GM19438 (cell line): Measurements from ENCODE around the gene PSMA4.
"Not testable (repeated sequence)": the region's sequence is repeated elsewhere in the genome, so short reads cannot be mapped to it uniquely, and the experiment has no call there.

ENCODE experiments used
- ATAC-seq: cut with Tn5 transposase; IDR thresholded peaks from one replicate; pipeline ENCODE4 v1.9.1; 2021; ENCODE audit warnings: low read depth; ENCODE audit not compliant: unreplicated experiment

Gene PSMA4

GRCh38 chr15:78550815-78551214, 10.6 kb downstream of the PSMA4 start:
- ATAC-seq = no peak

GRCh38 chr15:78551902-78552301, 11.7 kb downstream of the PSMA4 start:
- ATAC-seq = no peak

DNA sequence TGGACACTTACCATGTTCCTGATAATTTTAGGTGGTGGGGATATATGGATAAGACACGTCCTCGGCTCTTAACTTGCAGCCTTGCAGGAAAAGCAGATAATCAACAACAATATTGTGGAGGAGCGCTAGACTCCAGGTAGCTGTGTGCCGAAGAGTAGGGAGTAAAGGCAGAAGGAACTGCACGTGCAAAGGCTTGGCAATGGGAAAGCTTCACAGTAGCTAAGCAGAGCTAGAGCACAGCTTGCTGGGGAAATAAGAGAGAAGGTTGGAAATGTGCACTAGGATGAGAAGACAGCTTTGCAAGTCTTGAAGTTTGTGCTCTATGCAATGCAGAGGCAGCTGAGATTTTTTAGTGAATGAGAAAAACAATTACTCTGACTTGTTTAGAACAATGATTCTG, 12.4 kb downstream of the PSMA4 start:
- ATAC-seq = no peak

DNA sequence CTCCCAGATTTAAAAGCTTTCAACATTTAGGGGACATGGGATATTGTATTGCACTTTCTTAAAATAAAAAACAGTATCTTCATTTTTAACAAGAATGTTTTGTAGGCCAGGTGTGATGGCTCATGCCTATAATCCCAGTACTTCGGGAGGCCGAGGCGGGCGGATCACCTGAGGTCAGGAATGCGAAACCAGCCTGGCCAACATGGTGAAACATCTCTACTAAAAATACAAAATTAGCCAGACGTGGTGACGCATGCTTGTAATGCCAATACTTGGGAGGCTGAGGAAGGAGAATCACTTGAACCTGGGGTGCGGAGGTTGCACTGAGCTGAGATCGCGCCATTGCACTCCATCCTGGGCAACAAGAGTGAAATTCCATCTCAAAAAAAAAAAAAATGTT, 20.0 kb downstream of the PSMA4 start:
- ATAC-seq = not testable (repeated sequence)

DNA sequence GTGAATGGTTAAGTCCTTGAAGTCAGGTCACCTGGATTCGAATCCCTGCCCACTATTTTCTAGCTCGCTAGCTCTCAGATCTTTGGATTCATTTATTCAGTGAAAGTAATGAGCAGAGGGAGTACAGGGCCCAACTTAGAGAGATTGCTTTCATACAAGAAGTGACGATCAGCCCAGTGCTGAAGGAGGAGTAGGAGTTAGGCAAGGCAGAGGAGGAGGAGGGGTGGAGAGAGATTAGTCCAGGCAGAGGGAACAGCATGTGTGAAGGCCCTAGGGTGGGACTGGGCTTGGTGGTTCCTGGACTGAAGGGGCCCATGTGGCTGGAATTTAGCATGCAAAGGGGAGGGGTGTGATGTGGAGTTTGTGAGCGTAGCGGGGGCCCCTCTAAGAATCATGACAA, 21.2 kb downstream of the PSMA4 start:
- no peak for ATAC-seq

- no peak for ATAC-seq
These were observed 22.8 kb downstream of the PSMA4 start for GRCh38 chr15:78563092-78563491.

- ATAC-seq = peak; percentile 11
These were observed 24.5 kb downstream of the PSMA4 start for GRCh38 chr15:78564743-78565096.

DNA sequence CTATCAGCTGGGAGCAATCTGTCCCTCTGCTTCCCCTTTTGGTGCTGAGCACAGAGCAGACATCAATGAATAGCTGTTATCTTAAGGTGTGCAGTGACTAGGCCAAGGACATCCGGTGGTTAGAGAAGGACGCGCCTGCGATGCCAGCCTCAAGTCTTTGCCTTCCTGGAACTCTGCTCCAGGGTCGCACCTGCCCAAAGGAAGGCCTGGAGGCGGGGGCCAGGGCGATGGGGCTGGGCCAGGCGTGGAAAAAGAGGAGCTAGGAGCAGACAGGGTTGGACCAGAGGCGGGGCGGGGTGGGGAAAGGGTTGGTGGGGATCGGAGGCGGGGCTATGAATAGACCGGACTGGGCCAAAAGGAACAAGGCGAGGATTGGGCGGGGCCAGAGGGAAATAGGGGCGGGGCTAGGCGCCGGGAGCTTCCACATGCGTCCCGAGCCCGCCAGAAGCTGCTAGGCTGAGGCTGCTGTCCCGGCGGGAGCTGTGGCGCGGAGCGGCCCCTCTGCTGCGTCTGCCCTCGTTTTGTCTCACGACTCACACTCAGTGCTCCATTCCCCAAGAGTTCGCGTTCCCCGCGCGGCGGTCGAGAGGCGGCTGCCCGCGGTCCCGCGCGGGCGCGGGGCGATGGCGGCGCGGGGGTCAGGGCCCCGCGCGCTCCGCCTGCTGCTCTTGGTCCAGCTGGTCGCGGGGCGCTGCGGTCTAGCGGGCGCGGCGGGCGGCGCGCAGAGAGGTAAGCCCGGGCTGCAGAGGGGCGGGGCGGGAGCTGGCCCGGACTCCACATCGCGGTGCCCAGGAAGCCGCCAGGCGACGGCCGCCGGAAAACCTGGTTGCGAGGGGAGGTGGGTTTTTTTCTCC, 25.1 kb downstream of the PSMA4 start, which contains the start of gene CHRNA5:
CHRNA5 (plus strand) TSS at position 424 of the 854 bp plus-strand sequence; CDS start at position 624, 200 bp downstream.
- peak; percentile 76 for ATAC-seq

DNA sequence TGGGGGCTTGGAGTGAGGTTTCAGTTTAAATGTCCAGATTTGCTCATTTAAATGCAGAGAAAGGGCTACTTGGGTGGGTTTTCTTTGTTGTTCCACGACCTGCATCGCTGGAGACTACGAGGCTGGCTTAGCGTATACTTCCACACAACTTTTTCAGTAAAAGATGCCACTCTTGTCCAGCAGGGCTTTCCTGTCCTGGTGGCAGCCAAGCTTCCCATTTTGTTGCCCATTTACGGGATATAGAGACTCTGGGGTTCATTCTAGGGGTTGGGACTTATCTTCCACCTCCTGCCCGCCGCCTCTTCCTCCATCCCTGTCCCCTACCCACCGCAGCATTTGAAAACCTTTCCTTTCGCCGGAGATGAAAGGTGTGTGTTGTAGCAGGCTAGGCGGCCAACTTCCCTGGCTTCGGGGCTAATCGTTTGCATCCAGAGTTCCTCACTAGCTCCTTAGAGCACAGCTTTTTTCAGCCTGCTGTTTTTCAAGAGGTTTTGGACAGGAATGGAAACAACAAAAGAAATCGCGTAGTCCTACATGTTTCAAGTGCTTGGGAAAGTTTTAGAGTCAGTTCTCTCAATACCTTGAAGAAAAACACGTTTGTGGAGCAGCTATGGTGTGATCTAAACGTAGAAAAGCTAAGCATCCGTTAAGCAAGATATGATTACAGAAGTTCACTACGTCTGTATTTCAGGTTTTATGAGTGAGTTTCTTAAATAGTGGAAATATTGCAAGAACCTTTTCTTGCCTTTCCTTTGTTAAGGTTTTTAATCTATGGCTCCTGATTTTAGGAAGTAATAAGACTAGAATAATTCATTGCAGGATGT, 25.9 kb downstream of the PSMA4 start:
- ATAC-seq = no peak

- no peak for ATAC-seq
These were observed 27.3 kb downstream of the PSMA4 start for GRCh38 chr15:78567531-78567930.

GRCh38 chr15:78570710-78571109, 30.5 kb downstream of the PSMA4 start:
- no peak for ATAC-seq

DNA sequence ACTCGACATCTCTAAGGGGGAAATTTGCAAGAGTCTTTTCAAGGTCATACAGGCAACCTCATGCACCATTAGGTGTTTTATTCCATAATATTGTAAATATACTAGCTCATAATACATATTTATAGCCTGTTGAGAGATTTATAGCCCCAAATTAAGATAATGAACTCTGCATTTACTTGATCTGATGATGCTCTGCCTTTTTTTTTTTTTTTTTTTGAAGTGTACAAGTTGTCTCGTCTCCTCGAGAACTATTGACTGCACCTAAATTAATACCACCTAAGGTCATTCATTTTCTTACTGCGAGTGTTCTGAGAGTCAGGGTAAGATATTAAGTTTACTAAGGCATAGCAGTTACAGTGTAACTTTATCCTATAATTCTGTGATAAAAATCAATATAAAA, 31.1 kb downstream of the PSMA4 start:
- no peak for ATAC-seq

DNA sequence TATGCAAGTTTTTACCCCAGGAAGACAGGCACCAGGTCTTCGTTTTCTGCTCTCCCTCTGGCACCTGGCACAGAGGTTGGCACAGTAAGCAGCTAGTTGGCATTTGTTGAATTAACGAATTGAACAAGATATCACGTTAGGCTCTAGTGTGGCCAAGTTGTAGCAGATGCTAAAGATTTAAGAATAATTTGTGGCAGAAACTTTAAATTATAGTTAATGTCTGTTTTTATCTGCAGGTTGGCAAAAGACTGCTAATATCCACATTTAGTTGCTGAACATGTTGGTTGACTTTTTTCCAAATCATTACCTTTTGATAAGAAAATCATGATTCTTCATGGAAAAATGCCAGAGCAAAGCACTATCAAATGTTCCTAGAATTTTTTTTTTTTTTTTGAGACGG, 33.2 kb downstream of the PSMA4 start:
- no peak for ATAC-seq

- no peak for ATAC-seq
These were observed 34.7 kb downstream of the PSMA4 start for GRCh38 chr15:78574944-78575343.

- no peak for ATAC-seq
These were observed 57.3 kb downstream of the PSMA4 start for GRCh38 chr15:78597583-78597982.

DNA sequence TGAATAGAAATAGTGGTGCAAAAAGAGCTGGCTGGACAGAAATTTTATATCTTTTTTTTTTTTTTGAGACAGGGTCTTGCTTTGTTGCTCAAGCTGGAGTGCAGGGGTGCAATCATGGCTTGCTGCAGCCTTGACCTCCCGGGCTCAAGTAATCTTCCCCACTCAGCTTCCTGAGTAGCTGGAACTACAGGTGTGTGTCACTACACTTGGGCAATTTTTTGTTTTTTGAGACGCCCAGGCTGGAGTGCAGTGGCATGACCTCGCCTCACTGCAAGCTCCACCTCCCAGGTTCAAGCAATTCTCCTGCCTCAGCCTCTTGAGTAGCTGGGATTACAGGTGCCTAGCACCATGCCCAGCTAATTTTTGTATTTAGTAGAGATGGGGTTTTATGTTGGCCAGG, 58.1 kb downstream of the PSMA4 start:
- ATAC-seq = no peak

- no peak for ATAC-seq
These were observed 58.9 kb downstream of the PSMA4 start for GRCh38 chr15:78599189-78599588.
